ENCODE measurements around the gene NXN.
"Not testable (repeated sequence)": the region's sequence is repeated elsewhere in the genome, so short reads cannot be mapped to it uniquely, and the experiment has no call there.

NXN gene

GRCh38 chr17:860805-861204 is 118.8 kb downstream of the NXN start:
- Mint-ChIP-seq H3K27me3 (peaks cover 19% of the 10 kb centered on the region), H3K27ac (ENCODE audit: low read depth) (no peak overlapping the region), H3K36me3 (ENCODE audit: insufficient read depth) (no peaks in the 10 kb centered on the region), H3K9me3 (no peaks in the 10 kb centered on the region), H3K4me1 (no peaks in the 10 kb centered on the region), H3K4me3 (no peak overlapping the region)
- DNase-seq (ENCODE audit: low spot score in 2 of 2) (no peak), ATAC-seq (replicated peaks; ENCODE audit: extremely low read depth, poor library complexity, severe bottlenecking) (no peak)

GRCh38 chr17:859824-860195 is 119.8 kb downstream of the NXN start:
- H3K36me3 Mint-ChIP-seq (ENCODE audit: insufficient read depth): no peaks in the 10 kb centered on the region
- peaks cover 9% of the 10 kb centered on the region for H3K27me3 Mint-ChIP-seq
- H3K4me3 Mint-ChIP-seq: no peak overlapping the region
- no peaks in the 10 kb centered on the region for H3K4me1 Mint-ChIP-seq
- no peak overlapping the region for H3K27ac Mint-ChIP-seq (ENCODE audit: low read depth)
- ATAC-seq (replicated peaks; ENCODE audit: extremely low read depth, poor library complexity, severe bottlenecking) (no peak), DNase-seq (ENCODE audit: low spot score in 2 of 2) (no peak)
- no peaks in the 10 kb centered on the region for H3K9me3 Mint-ChIP-seq

- peaks cover 3% of the 10 kb centered on the region for H3K27me3 Mint-ChIP-seq
- H3K9me3 Mint-ChIP-seq: no peaks in the 10 kb centered on the region
- ATAC-seq (replicated peaks; ENCODE audit: extremely low read depth, poor library complexity, severe bottlenecking): no peak
- no peak overlapping the region for H3K27ac Mint-ChIP-seq (ENCODE audit: low read depth)
- no peak overlapping the region for H3K4me3 Mint-ChIP-seq
- H3K4me1 Mint-ChIP-seq: no peaks in the 10 kb centered on the region
- H3K36me3 Mint-ChIP-seq (ENCODE audit: insufficient read depth): no peaks in the 10 kb centered on the region
- DNase-seq (ENCODE audit: low spot score in 2 of 2): no peak
These were observed 120.3 kb downstream of the NXN start for GRCh38 chr17:859061-859823.

- no peak overlapping the region for H3K27ac Mint-ChIP-seq (ENCODE audit: low read depth)
- DNase-seq (ENCODE audit: low spot score in 2 of 2): no peak
- no peak for ATAC-seq (replicated peaks; ENCODE audit: extremely low read depth, poor library complexity, severe bottlenecking)
- H3K4me1 Mint-ChIP-seq: no peaks in the 10 kb centered on the region
- H3K36me3 Mint-ChIP-seq (ENCODE audit: insufficient read depth): no peaks in the 10 kb centered on the region
- H3K9me3 Mint-ChIP-seq: no peaks in the 10 kb centered on the region
- H3K4me3 Mint-ChIP-seq: no peak overlapping the region
- H3K27me3 Mint-ChIP-seq: peaks cover 21% of the 10 kb centered on the region
These were observed 123.4 kb downstream of the NXN start for GRCh38 chr17:856149-856548.

- Mint-ChIP-seq H3K4me1 (no peaks in the 10 kb centered on the region), H3K27me3 (peaks cover 27% of the 10 kb centered on the region), H3K9me3 (no peaks in the 10 kb centered on the region), H3K27ac (ENCODE audit: low read depth) (no peak overlapping the region), H3K4me3 (no peak overlapping the region), H3K36me3 (ENCODE audit: insufficient read depth) (no peaks in the 10 kb centered on the region)
- ATAC-seq (replicated peaks; ENCODE audit: extremely low read depth, poor library complexity, severe bottlenecking): no peak
- no peak for DNase-seq (ENCODE audit: low spot score in 2 of 2)
These were observed 124.0 kb downstream of the NXN start for GRCh38 chr17:855569-855968.

- not testable (repeated sequence) for DNase-seq (ENCODE audit: low spot score in 2 of 2); H3K9me3 Mint-ChIP-seq; ATAC-seq (replicated peaks; ENCODE audit: extremely low read depth, poor library complexity, severe bottlenecking); H3K4me1 Mint-ChIP-seq; H3K36me3 Mint-ChIP-seq (ENCODE audit: insufficient read depth); H3K4me3 Mint-ChIP-seq; H3K27ac Mint-ChIP-seq (ENCODE audit: low read depth)
- peaks cover 49% of the 10 kb centered on the region for H3K27me3 Mint-ChIP-seq
These were observed 126.7 kb downstream of the NXN start for GRCh38 chr17:852850-853249.

- Mint-ChIP-seq H3K36me3 (ENCODE audit: insufficient read depth) (no peaks in the 10 kb centered on the region), H3K9me3 (no peaks in the 10 kb centered on the region), H3K4me1 (no peaks in the 10 kb centered on the region), H3K27me3 (peaks cover 54% of the 10 kb centered on the region), H3K4me3 (no peak overlapping the region), H3K27ac (ENCODE audit: low read depth) (no peak overlapping the region)
- no peak for ATAC-seq (replicated peaks; ENCODE audit: extremely low read depth, poor library complexity, severe bottlenecking)
- DNase-seq (ENCODE audit: low spot score in 2 of 2): no peak
These were observed 127.2 kb downstream of the NXN start for GRCh38 chr17:852349-852748.

GRCh38 chr17:851924-852323 is 127.7 kb downstream of the NXN start:
- H3K36me3 Mint-ChIP-seq (ENCODE audit: insufficient read depth): no peaks in the 10 kb centered on the region
- no peak for ATAC-seq (replicated peaks; ENCODE audit: extremely low read depth, poor library complexity, severe bottlenecking)
- peaks cover 59% of the 10 kb centered on the region for H3K27me3 Mint-ChIP-seq
- no peaks in the 10 kb centered on the region for H3K4me1 Mint-ChIP-seq
- no peak for DNase-seq (ENCODE audit: low spot score in 2 of 2)
- H3K4me3 Mint-ChIP-seq: no peak overlapping the region
- H3K9me3 Mint-ChIP-seq: no peaks in the 10 kb centered on the region
- no peak overlapping the region for H3K27ac Mint-ChIP-seq (ENCODE audit: low read depth)

GRCh38 chr17:850851-851763 is 128.5 kb downstream of the NXN start:
- Mint-ChIP-seq H3K4me1 (no peaks in the 10 kb centered on the region), H3K27me3 (peaks cover 67% of the 10 kb centered on the region), H3K27ac (ENCODE audit: low read depth) (no peak overlapping the region), H3K4me3 (no peak overlapping the region), H3K9me3 (no peaks in the 10 kb centered on the region), H3K36me3 (ENCODE audit: insufficient read depth) (no peaks in the 10 kb centered on the region)
- ATAC-seq (replicated peaks; ENCODE audit: extremely low read depth, poor library complexity, severe bottlenecking) (no peak), DNase-seq (ENCODE audit: low spot score in 2 of 2) (no peak)

- ATAC-seq (replicated peaks; ENCODE audit: extremely low read depth, poor library complexity, severe bottlenecking): no peak
- Mint-ChIP-seq H3K36me3 (ENCODE audit: insufficient read depth) (peaks cover under 1% of the 10 kb centered on the region), H3K9me3 (no peaks in the 10 kb centered on the region), H3K4me3 (no peak overlapping the region), H3K27me3 (peaks cover 74% of the 10 kb centered on the region), H3K4me1 (no peaks in the 10 kb centered on the region), H3K27ac (ENCODE audit: low read depth) (no peak overlapping the region)
- no peak for DNase-seq (ENCODE audit: low spot score in 2 of 2)
These were observed 129.3 kb downstream of the NXN start for GRCh38 chr17:850086-850850.

- peaks cover 2% of the 10 kb centered on the region for H3K36me3 Mint-ChIP-seq (ENCODE audit: insufficient read depth)
- H3K27me3 Mint-ChIP-seq: peaks cover 87% of the 10 kb centered on the region
- no peak overlapping the region for H3K27ac Mint-ChIP-seq (ENCODE audit: low read depth)
- H3K4me1 Mint-ChIP-seq: no peaks in the 10 kb centered on the region
- no peak overlapping the region for H3K4me3 Mint-ChIP-seq
- no peak for DNase-seq (ENCODE audit: low spot score in 2 of 2)
- no peaks in the 10 kb centered on the region for H3K9me3 Mint-ChIP-seq
- no peak for ATAC-seq (replicated peaks; ENCODE audit: extremely low read depth, poor library complexity, severe bottlenecking)
These were observed 131.2 kb downstream of the NXN start for GRCh38 chr17:848402-848801.

GRCh38 chr17:846901-847843 is 132.4 kb downstream of the NXN start:
- Mint-ChIP-seq H3K36me3 (ENCODE audit: insufficient read depth) (peaks cover 2% of the 10 kb centered on the region), H3K4me1 (no peaks in the 10 kb centered on the region), H3K27ac (ENCODE audit: low read depth) (no peak overlapping the region), H3K4me3 (no peak overlapping the region), H3K9me3 (no peaks in the 10 kb centered on the region), H3K27me3 (peaks cover 88% of the 10 kb centered on the region)
- no peak for ATAC-seq (replicated peaks; ENCODE audit: extremely low read depth, poor library complexity, severe bottlenecking)
- no peak for DNase-seq (ENCODE audit: low spot score in 2 of 2)

Measured in central memory CD8-positive, alpha-beta T cell (primary cell).